ENCODE measurements around the gene SHMT1.
"Not testable (repeated sequence)": the region's sequence is repeated elsewhere in the genome, so short reads cannot be mapped to it uniquely, and the experiment has no call there.

Gene SHMT1

GRCh38 chr17:18324140-18325050 is 39.0 kb downstream of the SHMT1 start:
- no peak for DNase-seq

DNA sequence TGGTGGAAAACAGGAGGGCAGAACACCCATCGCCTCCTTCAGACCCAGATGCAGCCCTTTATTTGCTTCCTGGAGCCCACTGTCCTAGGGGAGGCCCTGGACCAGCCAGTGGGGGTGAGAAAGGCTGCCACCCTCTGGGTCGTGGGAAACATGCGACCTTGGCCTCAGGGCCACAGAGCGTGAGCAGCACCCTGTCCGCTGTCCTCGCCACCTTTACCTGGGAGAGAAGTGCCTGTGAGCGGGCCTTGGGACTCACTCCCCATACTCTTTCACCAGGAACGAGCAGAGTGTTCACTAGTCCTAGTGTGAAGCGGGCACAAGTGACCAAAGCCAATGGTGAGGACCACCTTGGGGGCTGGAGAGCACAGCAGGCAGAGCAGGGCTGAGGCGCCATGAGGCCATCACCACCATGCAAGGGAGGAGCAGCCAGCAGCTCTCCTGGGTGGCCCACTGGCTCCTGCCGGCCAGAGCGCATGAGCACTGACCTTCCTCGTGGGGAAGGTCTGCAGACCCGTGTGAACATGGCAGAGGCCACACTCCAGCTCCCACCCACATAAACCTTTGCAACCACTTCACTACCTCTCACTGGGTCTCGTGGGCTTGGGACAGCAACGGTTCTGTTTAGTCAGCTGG is 39.7 kb downstream of the SHMT1 start:
- no peak for DNase-seq

DNA sequence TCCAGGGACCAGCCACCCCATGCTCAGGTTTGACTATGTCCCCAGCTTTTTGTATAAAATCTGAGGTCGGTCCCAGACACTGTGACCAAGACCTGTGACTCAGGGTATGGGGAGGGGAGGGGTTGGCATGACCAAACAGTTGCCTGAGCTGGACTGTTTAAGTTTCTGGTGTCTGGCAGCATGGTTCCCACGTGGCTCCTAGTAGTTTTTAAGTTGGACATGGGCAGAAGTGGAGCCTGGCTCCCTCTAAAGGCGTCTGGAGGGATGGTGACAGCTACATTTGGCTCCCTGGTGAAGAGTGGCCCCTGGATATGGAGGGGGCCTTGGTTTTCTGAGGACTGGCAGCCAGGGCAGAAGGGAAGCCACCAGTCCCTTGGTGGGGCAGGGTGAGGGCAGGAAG is 40.3 kb downstream of the SHMT1 start:
- no peak for DNase-seq

- DNase-seq: no peak
Observed at GRCh38 chr17:18322522-18322921, 40.8 kb downstream of the SHMT1 start.

GRCh38 chr17:18321309-18321708 is 42.0 kb downstream of the SHMT1 start:
- DNase-seq: no peak

- DNase-seq: no peak
Observed at GRCh38 chr17:18320301-18320700, 43.0 kb downstream of the SHMT1 start.

- no peak for DNase-seq
Observed at GRCh38 chr17:18319604-18320256, 43.6 kb downstream of the SHMT1 start.

DNA sequence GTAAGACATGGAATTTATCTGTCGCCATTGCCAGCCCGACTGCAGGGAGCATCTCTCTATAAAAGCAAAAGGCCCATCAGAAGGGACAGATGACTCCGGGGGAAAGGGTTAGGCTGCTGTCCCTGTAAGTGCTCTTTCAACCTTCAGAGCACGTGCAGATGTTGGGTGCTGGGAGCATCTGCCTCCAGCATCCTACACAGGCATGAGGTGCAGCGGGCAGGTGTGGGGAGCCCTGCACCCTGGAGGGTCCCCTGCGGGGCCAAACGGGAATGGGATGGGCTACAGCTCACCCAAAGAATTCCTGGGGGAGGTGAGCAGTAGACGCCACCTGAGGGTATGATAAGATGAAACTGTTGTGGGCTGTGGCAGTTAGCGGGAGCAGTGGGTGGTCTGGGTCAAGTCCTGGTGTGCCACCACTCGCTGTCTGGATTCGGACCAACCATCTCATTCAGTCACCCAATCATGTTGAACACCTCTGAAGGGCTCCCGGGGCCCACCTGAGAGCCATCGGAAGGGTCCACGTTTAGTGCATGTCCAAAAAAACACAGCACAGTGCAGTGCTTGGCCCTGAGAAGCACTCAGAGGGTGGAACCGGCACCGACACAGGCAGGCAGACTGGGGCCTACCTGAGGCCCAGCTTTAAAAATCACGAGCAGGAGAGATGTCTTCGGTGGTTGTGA is 44.4 kb downstream of the SHMT1 start:
- DNase-seq: no peak

GRCh38 chr17:18318117-18318516 is 45.2 kb downstream of the SHMT1 start:
- no peak for DNase-seq

DNA sequence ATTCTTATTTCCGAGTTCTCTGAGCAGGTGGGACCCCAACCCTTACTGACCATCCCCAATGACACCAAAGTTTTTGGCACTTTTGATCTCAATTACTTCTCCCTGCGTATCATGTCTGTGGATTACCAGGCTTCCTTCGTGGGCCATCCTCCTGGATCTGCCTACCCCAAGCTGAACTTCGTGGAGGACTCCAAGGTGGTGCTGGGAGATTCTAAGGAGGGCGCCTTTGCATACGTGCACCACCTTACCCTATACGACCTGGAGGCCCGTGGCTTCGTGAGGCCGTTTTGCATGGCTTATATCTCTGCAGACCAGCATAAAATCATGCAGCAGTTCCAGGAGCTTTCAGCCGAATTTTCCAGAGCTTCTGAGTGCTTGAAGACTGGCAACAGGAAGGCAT is 47.4 kb downstream of the SHMT1 start:
- no peak for DNase-seq

DNA sequence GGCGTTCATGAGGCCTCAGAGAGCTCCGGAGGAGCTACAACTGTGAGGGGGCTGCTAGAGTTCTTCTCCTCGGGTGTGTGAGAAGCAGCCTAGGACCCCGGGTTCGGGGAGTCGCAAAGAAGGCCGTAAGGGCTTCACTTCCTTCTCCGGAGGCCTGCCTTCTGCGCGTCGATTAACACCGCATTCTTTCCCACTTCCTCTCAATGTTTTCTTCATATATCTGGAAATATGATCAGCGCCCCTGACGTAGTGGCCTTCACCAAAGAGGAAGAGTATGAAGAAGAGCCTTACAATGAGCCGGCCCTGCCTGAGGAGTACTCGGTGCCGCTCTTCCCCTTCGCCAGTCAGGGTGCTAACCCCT is 47.8 kb downstream of the SHMT1 start:
- no peak for DNase-seq

GRCh38 chr17:18314731-18315561 is 48.4 kb downstream of the SHMT1 start, which contains the start of the genes SMCR8 and TOP3A:
Gene SMCR8 (plus strand): TSS chr17:18315293. CDS start chr17:18315790, 497 bp downstream.
Gene TOP3A (minus strand): TSS chr17:18314994. CDS start chr17:18314778, 216 bp downstream.
- DNase-seq: peak; percentile 53 to 83

DNA sequence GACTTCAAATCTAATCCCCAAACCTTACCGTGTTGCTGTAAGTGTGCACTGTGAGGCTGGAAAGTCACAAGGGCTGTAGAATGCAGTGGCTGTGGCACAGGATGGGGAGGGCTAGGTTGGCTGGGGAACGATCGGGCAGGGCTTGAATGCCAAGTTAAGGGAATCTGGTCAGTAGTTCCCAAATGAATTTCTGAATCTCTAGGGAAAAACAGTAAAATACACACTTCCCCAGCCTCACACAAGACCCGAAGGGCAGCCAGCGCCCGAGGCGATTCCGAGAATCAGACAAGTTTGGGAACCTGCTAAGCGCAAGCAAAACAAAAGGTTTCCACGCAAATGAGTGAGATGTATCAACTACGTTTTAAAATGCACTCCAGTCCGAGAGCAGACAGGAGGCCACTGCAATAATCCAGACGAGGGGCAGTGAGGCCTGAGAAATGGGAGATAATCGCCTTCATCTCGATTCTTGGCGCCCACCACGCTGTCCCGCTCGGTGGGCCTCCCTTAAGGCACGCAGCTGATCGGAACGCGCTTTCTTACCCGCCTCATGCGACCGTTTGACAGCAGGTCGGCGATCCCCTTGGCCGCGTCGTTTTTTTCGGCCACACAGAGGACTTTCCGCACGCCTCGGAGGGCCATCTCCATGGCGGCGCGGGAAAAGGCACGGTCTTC is 49.2 kb downstream of the SHMT1 start:
- no peak for DNase-seq

DNA sequence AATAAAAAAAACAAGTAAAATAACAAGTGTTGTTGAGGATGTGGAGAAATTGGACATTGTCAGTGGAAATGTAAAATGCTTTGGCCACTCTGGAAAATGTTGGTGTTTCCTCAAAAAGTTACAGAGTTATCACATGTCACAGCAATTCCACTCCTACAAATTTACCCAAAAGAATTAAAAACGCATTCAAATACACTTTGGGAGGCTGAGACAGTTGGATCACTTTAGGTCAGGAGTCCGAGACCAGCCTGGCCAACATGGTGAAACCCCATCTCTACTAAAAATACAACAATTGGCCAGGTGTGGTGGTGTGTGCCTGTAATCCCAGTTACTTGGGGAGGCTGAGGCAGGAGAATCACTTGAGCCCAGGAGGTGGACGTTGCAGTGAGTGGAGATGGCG is 54.1 kb downstream of the SHMT1 start:
- no peak for DNase-seq

GRCh38 chr17:18303206-18303605 is 60.1 kb downstream of the SHMT1 start:
- not testable (repeated sequence) for DNase-seq

- DNase-seq: no peak
Observed at GRCh38 chr17:18300725-18301480, 62.4 kb downstream of the SHMT1 start.

- DNase-seq: not testable (repeated sequence)
Observed at GRCh38 chr17:18298061-18298460, 65.3 kb downstream of the SHMT1 start.

- no peak for DNase-seq
Observed at GRCh38 chr17:18291718-18292540, 71.4 kb downstream of the SHMT1 start.

- DNase-seq: no peak
Observed at GRCh38 chr17:18285296-18285695, 78.1 kb downstream of the SHMT1 start.

DNA sequence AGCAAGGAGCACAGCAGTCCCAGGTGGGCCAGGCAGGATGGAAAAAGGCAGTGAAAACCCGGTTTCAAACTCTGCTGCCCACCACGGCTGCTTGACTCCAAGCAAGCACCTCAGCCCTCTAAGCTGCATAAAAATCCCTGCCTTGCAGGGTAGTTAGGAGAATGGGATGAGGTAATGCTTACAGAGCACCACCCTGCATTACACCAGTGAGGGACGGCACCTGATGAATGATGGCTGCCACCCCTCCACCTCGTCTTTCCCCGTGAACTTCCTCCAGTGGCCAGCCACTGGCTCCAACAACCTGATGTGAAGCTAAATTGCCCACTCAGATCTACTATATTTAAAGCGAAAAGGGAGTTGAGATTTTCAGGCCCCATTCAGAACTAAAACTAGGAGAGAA is 81.6 kb downstream of the SHMT1 start:
- no peak for DNase-seq

Data from NCI-H187 (cell line).